HUES64 (cell line): ENCODE measurements around the gene COL9A3.

Source experiments
- H3K27ac ChIP-seq: 2 replicates; pipeline ENCODE4 v1.7.0; 2013; ENCODE audit warnings: low read depth, low read length, inconsistent platforms
- H3K27me3 ChIP-seq: 2 replicates; pipeline ENCODE4 v1.6.1; 2013; ENCODE audit warnings: mild to moderate bottlenecking, low read length; ENCODE audit not compliant: insufficient read depth
- H3K36me3 ChIP-seq: 2 replicates; pipeline ENCODE4 v1.6.1; 2013; ENCODE audit warnings: mild to moderate bottlenecking, low read length; ENCODE audit not compliant: insufficient read depth
- H3K4me1 ChIP-seq: 2 replicates; pipeline ENCODE4 v1.6.1; 2013; ENCODE audit warnings: mild to moderate bottlenecking, low read length, moderate library complexity; ENCODE audit not compliant: insufficient read depth
- H3K4me3 ChIP-seq: 2 replicates; pipeline ENCODE4 v1.5.1; 2013; ENCODE audit warnings: mild to moderate bottlenecking, low read length, moderate library complexity
- H3K9ac ChIP-seq: 2 replicates; pipeline ENCODE4 v1.6.1; 2013; ENCODE audit warnings: mild to moderate bottlenecking, low read depth, low read length
- H3K9me3 ChIP-seq: 2 replicates; pipeline ENCODE4 v1.6.1; 2013; ENCODE audit warnings: low read depth, low read length; ENCODE audit not compliant: insufficient read depth
- WGBS: fragments of 150-250, 120-280 bp; methylation state at CpG from one replicate; pipeline ENCODE4 v1.1.7; 2013; ENCODE audit warnings: missing lambda C conversion rate; 5-methylcytosine and 5-hydroxymethylcytosine counted together

The COL9A3 gene

DNA sequence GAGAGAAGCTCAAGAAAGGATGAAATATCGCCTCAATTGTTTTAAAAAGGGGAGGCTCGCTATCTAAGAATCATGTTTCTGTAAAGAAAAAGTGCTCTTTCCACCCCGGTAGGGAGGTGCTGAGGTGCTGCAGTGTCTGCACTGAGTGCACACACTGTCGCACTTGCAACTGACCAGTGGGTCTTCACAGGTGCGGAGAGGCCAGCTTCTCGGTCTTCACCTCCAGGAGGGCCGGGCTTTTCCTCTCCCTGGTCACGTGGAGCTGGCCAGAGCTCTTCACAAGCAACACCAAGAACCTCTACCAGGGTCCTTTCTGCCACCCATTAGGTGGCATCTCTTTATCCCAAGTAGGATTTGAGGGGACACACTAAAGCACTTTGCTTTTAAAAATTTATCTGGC lies 72.6 kb downstream of the COL9A3 start:
- Histone ChIP-seq H3K27me3 (no peaks in the 10 kb centered on the region), H3K4me3 (no peak overlapping the region), H3K4me1 (peaks cover 4% of the 10 kb centered on the region), H3K9ac (no peak overlapping the region), H3K9me3 (no peaks in the 10 kb centered on the region), H3K27ac (no peak overlapping the region), H3K36me3 (peaks cover 82% of the 10 kb centered on the region)
- 96% methylated on average over 8 of the region's 8 CpGs for WGBS

DNA sequence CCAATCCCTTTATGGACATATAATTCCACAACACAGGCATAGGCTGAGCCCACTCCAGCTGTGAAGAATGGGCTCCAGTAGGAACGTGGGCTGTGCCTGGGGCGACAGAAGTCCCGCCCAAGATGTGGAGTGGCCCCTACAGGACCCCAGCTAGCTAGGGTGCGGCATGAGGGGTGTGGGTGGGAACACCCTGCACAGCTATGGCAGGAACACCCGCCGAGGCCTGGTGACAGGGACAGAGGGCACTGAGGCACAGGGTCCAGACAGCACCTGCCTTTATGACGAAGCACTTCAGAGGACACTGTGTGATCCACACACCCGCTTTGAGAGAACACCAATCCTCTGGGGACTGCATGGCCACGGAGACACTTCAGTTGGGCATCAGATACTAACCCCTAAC lies 73.0 kb downstream of the COL9A3 start:
- Histone ChIP-seq H3K9me3 (no peaks in the 10 kb centered on the region), H3K27me3 (no peaks in the 10 kb centered on the region), H3K9ac (no peak overlapping the region), H3K4me1 (peaks cover under 1% of the 10 kb centered on the region; the same call in 1 of the 2 replicates), H3K36me3 (peaks cover 87% of the 10 kb centered on the region), H3K4me3 (no peak overlapping the region), H3K27ac (no peak overlapping the region)
- WGBS = 94% methylated on average over 9 of the region's 9 CpGs

DNA sequence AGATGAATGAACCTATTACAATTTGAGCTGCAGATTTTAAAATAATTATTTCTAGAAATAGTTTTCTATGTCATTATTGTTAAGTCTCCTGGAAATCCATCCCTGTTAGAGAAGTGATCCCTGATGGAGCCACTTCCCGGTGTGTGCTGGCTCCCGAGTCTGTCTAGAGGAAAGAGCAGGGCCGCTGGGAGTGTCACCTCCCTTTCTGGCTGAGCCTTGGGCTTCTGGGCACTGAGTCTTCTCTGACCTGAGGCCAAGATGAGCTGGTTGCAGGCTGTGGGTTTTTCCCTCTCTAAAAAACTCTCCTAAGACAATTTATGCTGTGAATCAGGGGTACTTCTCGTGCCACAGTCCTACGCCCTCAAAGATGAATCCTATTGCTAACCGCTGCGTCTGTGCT lies 73.6 kb downstream of the COL9A3 start:
- WGBS = 97% methylated on average over 7 of the region's 7 CpGs
- no peak overlapping the region for H3K27ac ChIP-seq
- H3K36me3 ChIP-seq = peaks cover 93% of the 10 kb centered on the region

More for the DNA sequence above, 73.6 kb downstream of the COL9A3 start:
- Histone ChIP-seq H3K9me3 (no peaks in the 10 kb centered on the region), H3K27me3 (no peaks in the 10 kb centered on the region), H3K4me1 (no peaks in the 10 kb centered on the region), H3K9ac (no peak overlapping the region), H3K4me3 (no peak overlapping the region)
